ENCODE results near the gene PASK. TPM values are rescaled to one million over a fixed set of nuclear protein-coding genes. Genes with fewer than 3 reads are reported as not detected.

The PASK gene
- polyA plus RNA-seq, 1 donor (not counting 4 experiments of a cell fraction or from before 2014, with no cell fraction given), result 4.3 TPM

GRCh38 chr2:241083091-241083415 lies 66.2 kb downstream of the PASK start:
- dilution Hi-C loops (cut with MboI; ENCODE audit: extremely low pct_ligation_motif_present, low sequenced_read_pairs), result no loop called here
- peaks cover 7 to 12% of the 10 kb centered on the region in 2 experiments for H3K36me3 ChIP-seq (ENCODE audit: control insufficient read depth in 2 of 2, extremely low read depth in 1 of 2, insufficient read depth in 2 of 2, low read length in 2 of 2)
- no peak for FAIRE-seq

GRCh38 chr2:241082341-241083090 lies 66.8 kb downstream of the PASK start:
- no peak for TF ChIP-seq EZH2 (IDR thresholded peaks at IDR 0.05; ENCODE audit: low read length)
- TF ChIP-seq CTCF (optimal IDR thresholded peaks at IDR 0.05 in 1 of 3, IDR thresholded peaks at IDR 0.05 in 1 of 3, conservative IDR thresholded peaks at IDR 0.05 in 1 of 3; ENCODE audit: extremely low read depth in 1 of 3, insufficient read depth in 2 of 3, low read length in 3 of 3), result no peak
- H3K79me2 ChIP-seq (ENCODE audit: control insufficient read depth, insufficient read depth, low read length), result no peaks in the 10 kb centered on the region
- no peak overlapping the region for H3K9ac ChIP-seq (ENCODE audit: control insufficient read depth, extremely low read depth, insufficient read depth, low read length)
- no peak overlapping the region for H3K4me3 ChIP-seq (ENCODE audit: control insufficient read depth in 2 of 3, extremely low read depth in 1 of 3, insufficient read depth in 2 of 3, low read depth in 1 of 3, low read length in 3 of 3)
- FAIRE-seq, result no peak
- H3K9me1 ChIP-seq (ENCODE audit: control insufficient read depth, extremely low read depth, insufficient read depth, low read length), result no peaks in the 10 kb centered on the region
- H3K4me2 ChIP-seq (ENCODE audit: control insufficient read depth, extremely low read depth, insufficient read depth, low read depth, low read length), result no peak overlapping the region
- no peak overlapping the region for H3K27ac ChIP-seq (ENCODE audit: control insufficient read depth, insufficient read depth, low read length)
- no peaks in the 10 kb centered on the region for H3K27me3 ChIP-seq (ENCODE audit: control insufficient read depth, extremely low read depth, insufficient read depth, low read length)
- dilution Hi-C loops (cut with MboI; ENCODE audit: extremely low pct_ligation_motif_present, low sequenced_read_pairs), result no loop called here
- DNase-seq (ENCODE audit: low read depth, low spot score), result no peak
- H3K9me3 ChIP-seq (ENCODE audit: control insufficient read depth, low read depth, low read length), result no peaks in the 10 kb centered on the region
- H2AFZ ChIP-seq (ENCODE audit: control insufficient read depth, low read length), result no peak overlapping the region
- no peaks in the 10 kb centered on the region for H3K4me1 ChIP-seq (ENCODE audit: control insufficient read depth, extremely low read depth, insufficient read depth, low read length)
- H3K36me3 ChIP-seq (ENCODE audit: control insufficient read depth in 2 of 2, extremely low read depth in 1 of 2, insufficient read depth in 2 of 2, low read length in 2 of 2), result peaks cover 7 to 9% of the 10 kb centered on the region in 2 experiments
- no peaks in the 10 kb centered on the region for H4K20me1 ChIP-seq (ENCODE audit: control insufficient read depth, extremely low read depth, insufficient read depth, low read length)

More at GRCh38 chr2:241083091-241083415, 66.2 kb downstream of the PASK start:
- Histone ChIP-seq H3K79me2 (ENCODE audit: control insufficient read depth, insufficient read depth, low read length) (no peaks in the 10 kb centered on the region), H3K27ac (ENCODE audit: control insufficient read depth, insufficient read depth, low read length) (no peak overlapping the region), H3K9me3 (ENCODE audit: control insufficient read depth, low read depth, low read length) (no peaks in the 10 kb centered on the region), H3K9ac (ENCODE audit: control insufficient read depth, extremely low read depth, insufficient read depth, low read length) (no peak overlapping the region), H3K4me3 (ENCODE audit: control insufficient read depth in 2 of 3, extremely low read depth in 1 of 3, insufficient read depth in 2 of 3, low read depth in 1 of 3, low read length in 3 of 3) (no peak overlapping the region), H3K9me1 (ENCODE audit: control insufficient read depth, extremely low read depth, insufficient read depth, low read length) (no peaks in the 10 kb centered on the region), H3K27me3 (ENCODE audit: control insufficient read depth, extremely low read depth, insufficient read depth, low read length) (no peaks in the 10 kb centered on the region), H3K4me2 (ENCODE audit: control insufficient read depth, extremely low read depth, insufficient read depth, low read depth, low read length) (no peak overlapping the region), H3K4me1 (ENCODE audit: control insufficient read depth, extremely low read depth, insufficient read depth, low read length) (no peaks in the 10 kb centered on the region), H4K20me1 (ENCODE audit: control insufficient read depth, extremely low read depth, insufficient read depth, low read length) (no peaks in the 10 kb centered on the region), H2AFZ (ENCODE audit: control insufficient read depth, low read length) (no peak overlapping the region)
- DNase-seq (ENCODE audit: low read depth, low spot score), result no peak
- TF ChIP-seq CTCF (optimal IDR thresholded peaks at IDR 0.05 in 1 of 3, IDR thresholded peaks at IDR 0.05 in 1 of 3, conservative IDR thresholded peaks at IDR 0.05 in 1 of 3; ENCODE audit: extremely low read depth in 1 of 3, insufficient read depth in 2 of 3, low read length in 3 of 3) (no peak), EZH2 (IDR thresholded peaks at IDR 0.05; ENCODE audit: low read length) (no peak)
